ENCODE measurements around the gene NSUN6.

NSUN6 gene

GRCh38 chr10:18497806-18498369, 153.5 kb downstream of the NSUN6 start:
- no peak overlapping the region for H3K27ac ChIP-seq
- TF ChIP-seq CTCF (conservative IDR thresholded peaks at IDR 0.05), result no peak

Measured in VCaP (cell line).